Panc1 (cell line): ENCODE results near the gene SULT4A1. TPM values are rescaled to one million over a fixed set of nuclear protein-coding genes. Genes with fewer than 3 reads are reported as not detected.
A peak's percentile ranks its signal among the peaks of the same experiment; 100 is the strongest.
"Not testable (repeated sequence)": the region's sequence is repeated elsewhere in the genome, so short reads cannot be mapped to it uniquely, and the experiment has no call there.

Experiments used
- ATAC-seq: fragments of 200-7000 bp; cut with Tn5 transposase; 2 replicates; pipeline ENCODE4 v1.9.1; 2020; ENCODE audit warnings: mild to moderate bottlenecking, moderate library complexity
- BruUV-seq: library from RNA; stranded (reverse); fragments of 400-500 nt; replicated peaks from 2 replicates; lab custom pipeline; 2021; lab: Mats Ljungman, UMichigan
- CTCF ChIA-PET: fragments of 300-600 bp; sonication (Branson Sonifier 250); formaldehyde crosslinking; loops from one replicate; lab custom pipeline; 2022; ENCODE audit warnings: antibody characterized with exemption; lab: Charles Lee
- POLR2A ChIA-PET: fragments of 300-600 bp; sonication (Branson Sonifier 250); formaldehyde crosslinking; loops from one replicate; lab custom pipeline; 2022; ENCODE audit warnings: antibody characterized with exemption; lab: Charles Lee
- DNase-seq: peaks from one replicate; pipeline ENCODE4 v3.0.0-alpha.2; 2010; ENCODE audit warnings: low read depth, low spot score
- H3K27ac ChIP-seq: 2 replicates; pipeline ENCODE4 v1.5.1; 2011; ENCODE audit warnings: mild to moderate bottlenecking, low read length, inconsistent platforms
- H3K27me3 ChIP-seq: fragments of 200-500 bp; sonication (Bioruptor generic); 2 replicates; pipeline ENCODE4 v1.6.0; 2014; ENCODE audit warnings: low read length, inconsistent platforms; ENCODE audit not compliant: control insufficient read depth, insufficient read depth
- H3K36me3 ChIP-seq: fragments of 200-500 bp; sonication (Bioruptor generic); 2 replicates; pipeline ENCODE4 v1.5.1; 2014; ENCODE audit warnings: inconsistent platforms, mild to moderate bottlenecking, low read length, moderate library complexity; ENCODE audit not compliant: control insufficient read depth, insufficient read depth
- H3K4me1 ChIP-seq: 2 replicates; pipeline ENCODE4 v1.5.1; 2011; ENCODE audit warnings: inconsistent platforms, mild to moderate bottlenecking, low read length, moderate library complexity; ENCODE audit not compliant: control insufficient read depth, insufficient read depth
- H3K4me3 ChIP-seq, 2 experiments: 2 replicates each; pipeline ENCODE4 v1.5.1; 2011 to 2012; ENCODE audit warnings: low read depth in 2 of 2, low read length in 2 of 2, mild to moderate bottlenecking in 2 of 2, inconsistent platforms in 1 of 2, moderate library complexity in 1 of 2
- H3K9me3 ChIP-seq: fragments of 200-500 bp; sonication (Bioruptor generic); 2 replicates; pipeline ENCODE4 v1.5.1; 2014; ENCODE audit warnings: low read depth, mild to moderate bottlenecking, inconsistent platforms, low read length, moderate library complexity; ENCODE audit not compliant: control insufficient read depth, insufficient read depth
- POLR2AphosphoS5 ChIP-seq: IDR thresholded peaks from 2 replicates; pipeline ENCODE4 v1.6.1; 2012; ENCODE audit warnings: mild to moderate bottlenecking, low read depth, low read length, moderate library complexity
- SIN3A ChIP-seq: IDR thresholded peaks from 2 replicates; pipeline ENCODE4 v1.6.1; 2012; ENCODE audit warnings: low read depth, mild to moderate bottlenecking, low read length, moderate library complexity, borderline replicate concordance; ENCODE audit not compliant: insufficient read depth
- TCF7L2 ChIP-seq: IDR thresholded peaks from 2 replicates; pipeline ENCODE4 v1.6.1; 2011; ENCODE audit warnings: mild to moderate bottlenecking, low read depth, low read length, inconsistent platforms
- in situ Hi-C: cut with HindIII; loops from 2 replicates; pipeline ENCODE4 v1.10.0; 2016; ENCODE audit warnings: low sequenced_read_pairs, low pct_unique_long_range_greater_than_20kb
- intact Hi-C: fragments of 100-400 bp; cut with micrococcal nuclease; formaldehyde crosslinking; loops from one replicate; pipeline ENCODE4 v1.10.0; 2022; ENCODE audit not compliant: unreplicated experiment
- total RNA-seq: library from RNA; stranded (reverse); gene quantifications from one replicate; pipeline ENCODE4 v1.2.1, GENCODE V29; 2021; ENCODE audit not compliant: unreplicated experiment
- TF ChIP-seq, protein P1 (sequence below): fragments of 450-650 bp; IDR thresholded peaks from 2 replicates; pipeline ENCODE4 v1.5.1; 2017; ENCODE audit warnings: mild to moderate bottlenecking
- TF ChIP-seq, protein P2 (sequence below), 2 experiments: IDR thresholded peaks; 2 replicates each; pipeline ENCODE4 v1.6.1; 2011 to 2012; ENCODE audit warnings: low read depth in 2 of 2, control low read depth in 1 of 2, low read length in 1 of 2, mild to moderate bottlenecking in 1 of 2, moderate library complexity in 1 of 2; ENCODE audit not compliant: insufficient read depth in 1 of 2

The SULT4A1 gene
- total RNA-seq, 1 experiment from 2014 or later, result 12.0 TPM

DNA sequence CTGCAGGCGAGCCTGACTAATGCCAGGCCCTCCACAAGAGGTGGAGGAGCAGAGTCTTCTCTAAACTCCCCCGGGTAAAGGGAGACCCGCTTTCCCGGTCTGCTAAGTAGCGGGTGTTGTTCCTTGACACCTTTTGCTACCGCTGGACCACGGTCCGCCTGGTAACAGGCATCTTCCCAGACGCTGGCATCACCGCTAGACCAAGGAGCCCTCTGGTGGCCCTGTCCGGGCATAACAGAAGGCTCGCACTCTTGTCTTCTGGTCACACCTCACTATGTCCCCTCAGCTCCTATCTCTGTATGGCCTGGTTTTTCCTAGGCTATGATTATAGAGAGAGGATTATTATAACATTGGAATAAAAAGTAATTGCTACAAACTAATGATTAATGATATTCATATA is 42.1 kb upstream of the SULT4A1 start:
- BruUV-seq, ATAC-seq, intact Hi-C loops, H3K9me3 ChIP-seq, H3K4me3 ChIP-seq, CTCF ChIA-PET, H3K4me1 ChIP-seq, in situ Hi-C loops, H3K36me3 ChIP-seq, DNase-seq, H3K27me3 ChIP-seq, H3K27ac ChIP-seq: not testable (repeated sequence)
- TF ChIP-seq, protein P1, sequence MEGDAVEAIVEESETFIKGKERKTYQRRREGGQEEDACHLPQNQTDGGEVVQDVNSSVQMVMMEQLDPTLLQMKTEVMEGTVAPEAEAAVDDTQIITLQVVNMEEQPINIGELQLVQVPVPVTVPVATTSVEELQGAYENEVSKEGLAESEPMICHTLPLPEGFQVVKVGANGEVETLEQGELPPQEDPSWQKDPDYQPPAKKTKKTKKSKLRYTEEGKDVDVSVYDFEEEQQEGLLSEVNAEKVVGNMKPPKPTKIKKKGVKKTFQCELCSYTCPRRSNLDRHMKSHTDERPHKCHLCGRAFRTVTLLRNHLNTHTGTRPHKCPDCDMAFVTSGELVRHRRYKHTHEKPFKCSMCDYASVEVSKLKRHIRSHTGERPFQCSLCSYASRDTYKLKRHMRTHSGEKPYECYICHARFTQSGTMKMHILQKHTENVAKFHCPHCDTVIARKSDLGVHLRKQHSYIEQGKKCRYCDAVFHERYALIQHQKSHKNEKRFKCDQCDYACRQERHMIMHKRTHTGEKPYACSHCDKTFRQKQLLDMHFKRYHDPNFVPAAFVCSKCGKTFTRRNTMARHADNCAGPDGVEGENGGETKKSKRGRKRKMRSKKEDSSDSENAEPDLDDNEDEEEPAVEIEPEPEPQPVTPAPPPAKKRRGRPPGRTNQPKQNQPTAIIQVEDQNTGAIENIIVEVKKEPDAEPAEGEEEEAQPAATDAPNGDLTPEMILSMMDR, result peak; percentile 83
- POLR2A ChIA-PET, result interaction anchor here (0.6 kb wide), 1 partner anchor 9 kb away, joined by 3 read pairs; no protein-coding TSS in a partner anchor

DNA sequence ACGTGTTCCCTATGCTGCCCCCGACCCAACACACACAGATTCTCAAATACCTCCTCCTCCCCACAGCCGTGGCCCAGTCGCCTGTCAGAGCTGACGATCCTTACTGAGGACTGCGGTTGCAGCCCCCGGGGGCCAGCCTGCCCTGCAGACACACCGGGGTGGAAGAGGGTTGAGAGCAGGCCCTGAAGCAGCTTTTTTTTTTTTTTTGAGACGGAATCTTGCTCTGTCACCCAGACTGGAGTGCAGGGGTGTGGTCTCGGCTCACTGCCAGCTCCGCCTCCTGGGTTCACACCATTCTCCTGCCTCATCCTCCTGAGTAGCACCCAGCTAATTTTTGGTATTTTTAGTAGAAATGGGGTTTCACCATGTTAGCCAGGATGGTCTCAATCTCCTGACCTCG is 40.7 kb upstream of the SULT4A1 start:
- POLR2A ChIA-PET, DNase-seq, H3K4me3 ChIP-seq, intact Hi-C loops, H3K27me3 ChIP-seq, CTCF ChIA-PET, H3K36me3 ChIP-seq, H3K9me3 ChIP-seq, ATAC-seq, in situ Hi-C loops, H3K27ac ChIP-seq, BruUV-seq, H3K4me1 ChIP-seq: not testable (repeated sequence)

DNA sequence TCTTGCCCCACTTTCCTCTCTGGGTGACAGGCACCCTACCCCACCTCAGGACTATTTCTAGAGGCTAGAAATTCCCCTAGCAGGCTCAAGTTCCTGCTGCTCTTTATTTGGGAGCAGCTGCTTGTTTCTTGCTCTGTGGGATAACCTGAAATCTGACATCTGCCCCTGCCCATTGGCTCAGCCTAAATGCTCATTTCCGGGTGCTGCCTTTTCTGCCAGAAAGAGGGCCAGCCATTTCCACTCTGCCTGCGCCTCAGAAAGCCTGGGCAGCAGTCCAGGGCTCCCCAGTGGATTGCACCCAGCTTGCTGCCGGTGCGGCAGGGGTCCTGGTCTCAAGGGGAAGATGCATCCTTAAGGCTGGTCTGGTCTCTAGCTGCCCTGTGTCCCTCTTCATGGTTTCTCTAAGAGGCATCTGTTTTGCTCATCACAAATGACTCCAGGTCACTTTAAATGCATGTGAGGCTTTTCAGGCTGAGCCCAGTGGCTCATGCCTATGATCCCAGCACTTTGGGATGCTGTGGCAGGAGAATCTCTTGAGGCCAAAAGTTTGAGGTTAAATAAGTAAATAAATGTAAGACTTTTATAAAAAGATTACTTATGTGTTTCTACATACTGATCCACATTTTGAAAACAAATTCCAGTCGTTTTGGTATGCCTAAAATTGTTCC is 39.8 kb upstream of the SULT4A1 start:
- Histone ChIP-seq H3K27ac (no peak overlapping the region), H3K9me3 (no peaks in the 10 kb centered on the region), H3K27me3 (no peaks in the 10 kb centered on the region), H3K36me3 (no peaks in the 10 kb centered on the region), H3K4me3 (no peak overlapping the region), H3K4me1 (no peaks in the 10 kb centered on the region)
- no TSS peak for BruUV-seq
- intact Hi-C loops, result no loop called here
- in situ Hi-C loops, result no loop called here
- DNase-seq, result no peak
- no peak for ATAC-seq
- ChIA-PET CTCF (no interaction called here), POLR2A (no interaction called here)
- TF ChIP-seq, protein P1, result no peak
- TF ChIP-seq, protein P2, sequence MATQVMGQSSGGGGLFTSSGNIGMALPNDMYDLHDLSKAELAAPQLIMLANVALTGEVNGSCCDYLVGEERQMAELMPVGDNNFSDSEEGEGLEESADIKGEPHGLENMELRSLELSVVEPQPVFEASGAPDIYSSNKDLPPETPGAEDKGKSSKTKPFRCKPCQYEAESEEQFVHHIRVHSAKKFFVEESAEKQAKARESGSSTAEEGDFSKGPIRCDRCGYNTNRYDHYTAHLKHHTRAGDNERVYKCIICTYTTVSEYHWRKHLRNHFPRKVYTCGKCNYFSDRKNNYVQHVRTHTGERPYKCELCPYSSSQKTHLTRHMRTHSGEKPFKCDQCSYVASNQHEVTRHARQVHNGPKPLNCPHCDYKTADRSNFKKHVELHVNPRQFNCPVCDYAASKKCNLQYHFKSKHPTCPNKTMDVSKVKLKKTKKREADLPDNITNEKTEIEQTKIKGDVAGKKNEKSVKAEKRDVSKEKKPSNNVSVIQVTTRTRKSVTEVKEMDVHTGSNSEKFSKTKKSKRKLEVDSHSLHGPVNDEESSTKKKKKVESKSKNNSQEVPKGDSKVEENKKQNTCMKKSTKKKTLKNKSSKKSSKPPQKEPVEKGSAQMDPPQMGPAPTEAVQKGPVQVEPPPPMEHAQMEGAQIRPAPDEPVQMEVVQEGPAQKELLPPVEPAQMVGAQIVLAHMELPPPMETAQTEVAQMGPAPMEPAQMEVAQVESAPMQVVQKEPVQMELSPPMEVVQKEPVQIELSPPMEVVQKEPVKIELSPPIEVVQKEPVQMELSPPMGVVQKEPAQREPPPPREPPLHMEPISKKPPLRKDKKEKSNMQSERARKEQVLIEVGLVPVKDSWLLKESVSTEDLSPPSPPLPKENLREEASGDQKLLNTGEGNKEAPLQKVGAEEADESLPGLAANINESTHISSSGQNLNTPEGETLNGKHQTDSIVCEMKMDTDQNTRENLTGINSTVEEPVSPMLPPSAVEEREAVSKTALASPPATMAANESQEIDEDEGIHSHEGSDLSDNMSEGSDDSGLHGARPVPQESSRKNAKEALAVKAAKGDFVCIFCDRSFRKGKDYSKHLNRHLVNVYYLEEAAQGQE (IDR thresholded peaks at IDR 0.05; ENCODE audit: insufficient read depth in 1 of 2, low read depth in 2 of 2, low read length in 1 of 2), result no peak
- TF ChIP-seq SIN3A (no peak), POLR2AphosphoS5 (no peak), TCF7L2 (no peak)
